Thoracic aorta (tissue), 2 donors: ENCODE measurements around the gene OR6C70. TPM values are rescaled to one million over a fixed set of nuclear protein-coding genes. Genes with fewer than 3 reads are reported as not detected.
"Not testable (repeated sequence)": the region's sequence is repeated elsewhere in the genome, so short reads cannot be mapped to it uniquely, and the experiment has no call there.

Source experiments
- ATAC-seq: fragments of 150-250 bp; one replicate; pipeline ENCODE4 v1.8.0; 2017; ENCODE audit warnings: low read depth; ENCODE audit not compliant: insufficient number of reproducible peaks, low FRiP score
- DNase-seq: peaks from one replicate; pipeline ENCODE4 v3.0.0-alpha.2; 2020; ENCODE audit warnings: low spot score
- H3K27ac ChIP-seq, 2 donors: fragments of 200-600 bp; sonication (generic); 1 replicate in 1 of 2; 2 replicates in 1 of 2; pipeline ENCODE4 v1.5.1; 2016; ENCODE audit warnings: mild to moderate bottlenecking in 2 of 2, moderate library complexity in 2 of 2
- H3K27me3 ChIP-seq: fragments of 200-600 bp; sonication (generic); replicated peaks from 2 replicates; pipeline ENCODE4 v1.6.0; 2016; ENCODE audit warnings: mild to moderate bottlenecking; ENCODE audit not compliant: insufficient read depth
- H3K36me3 ChIP-seq: fragments of 200-600 bp; sonication (generic); one replicate; pipeline ENCODE4 v1.5.1; 2016
- H3K4me1 ChIP-seq, 2 donors: fragments of 200-600 bp; sonication (generic); 1 replicate in 1 of 2; 2 replicates in 1 of 2; pipeline versions ENCODE4 v1.5.1 to v1.6.0; 2016; ENCODE audit warnings: low read depth in 2 of 2, mild to moderate bottlenecking in 1 of 2; ENCODE audit not compliant: control insufficient read depth in 1 of 2
- H3K4me3 ChIP-seq: fragments of 200-600 bp; sonication (generic); 2 replicates; pipeline ENCODE4 v1.5.1; 2016; ENCODE audit warnings: mild to moderate bottlenecking
- H3K9me3 ChIP-seq: fragments of 200-600 bp; sonication (generic); 2 replicates; pipeline ENCODE4 v1.5.1; 2016
- CTCF ChIP-seq: fragments of 200-600 bp; sonication (generic); IDR thresholded peaks from one replicate; pipeline ENCODE4 v1.5.1; 2019; ENCODE audit warnings: antibody characterized with exemption
- total RNA-seq, 2 donors: library from RNA; depleted of rRNA; stranded (reverse); fragments of >200 nt; gene quantifications; one replicate each; pipeline versions ENCODE4 v1.1.0 to v1.2.3, GENCODE V29; 2016

OR6C70 gene
- total RNA-seq, 2 donors from 2014 or later = not detected

GRCh38 chr12:55443776-55444175 is 26.2 kb downstream of the OR6C70 start, which contains the start of gene OR6C2:
OR6C2 (plus strand) TSS chr12:55444076; CDS start chr12:55452214, 8,138 bp downstream.
- H3K27me3 ChIP-seq = no peaks in the 10 kb centered on the region
- H3K4me3 ChIP-seq = no peak within 1 kb of the TSS
- H3K27ac ChIP-seq = no peak within 1 kb of the TSS
- H3K4me1 ChIP-seq = no peaks in the 10 kb centered on the region
- H3K36me3 ChIP-seq = no peaks in the 10 kb centered on the region
- H3K9me3 ChIP-seq = peaks cover 3% of the 10 kb centered on the region
- no peak for TF ChIP-seq CTCF
- no peak for ATAC-seq
- DNase-seq = no peak

GRCh38 chr12:55441233-55441632 is 28.7 kb downstream of the OR6C70 start:
- H3K27ac ChIP-seq, DNase-seq, H3K36me3 ChIP-seq, H3K27me3 ChIP-seq, ATAC-seq, H3K4me1 ChIP-seq, H3K9me3 ChIP-seq, H3K4me3 ChIP-seq: not testable (repeated sequence)

GRCh38 chr12:55428331-55429243 is 41.4 kb downstream of the OR6C70 start:
- no peak overlapping the region for H3K27ac ChIP-seq
- no peak overlapping the region for H3K4me3 ChIP-seq
- DNase-seq (no peak), ATAC-seq (no peak)
- no peak for TF ChIP-seq CTCF
- no peaks in the 10 kb centered on the region for H3K9me3 ChIP-seq
- no peaks in the 10 kb centered on the region for H3K36me3 ChIP-seq
- H3K4me1 ChIP-seq = no peaks in the 10 kb centered on the region
- H3K27me3 ChIP-seq = no peaks in the 10 kb centered on the region

GRCh38 chr12:55425954-55426353 is 44.0 kb downstream of the OR6C70 start, which contains the start of gene OR6C76:
OR6C76 (plus strand) TSS chr12:55426254; CDS start chr12:55426254, 0 bp downstream.
- Histone ChIP-seq H3K9me3 (no peaks in the 10 kb centered on the region), H3K27me3 (no peaks in the 10 kb centered on the region), H3K36me3 (no peaks in the 10 kb centered on the region), H3K4me1 (no peaks in the 10 kb centered on the region), H3K27ac (no peak within 1 kb of the TSS), H3K4me3 (no peak within 1 kb of the TSS)
- DNase-seq (no peak), ATAC-seq (no peak)
- TF ChIP-seq CTCF = no peak

- DNase-seq = no peak
- TF ChIP-seq CTCF = no peak
- no peak overlapping the region for H3K27ac ChIP-seq
- H3K4me3 ChIP-seq = no peak overlapping the region
- no peak for ATAC-seq
- H3K4me1 ChIP-seq = no peaks in the 10 kb centered on the region
- H3K36me3 ChIP-seq = no peaks in the 10 kb centered on the region
- no peaks in the 10 kb centered on the region for H3K9me3 ChIP-seq
- no peaks in the 10 kb centered on the region for H3K27me3 ChIP-seq
These were observed 49.5 kb downstream of the OR6C70 start for GRCh38 chr12:55420307-55420962.

Other genes with a start within 250 kb of the OR6C70 start
- gene OR10A7, start 249.1 kb downstream of the OR6C70 start, total RNA-seq = not detected
- not detected for gene OR6C74, start 225.5 kb downstream of the OR6C70 start, total RNA-seq
- gene OR6C6, start 173.6 kb downstream of the OR6C70 start, total RNA-seq = not detected
- not detected for gene OR6C1, start 155.8 kb downstream of the OR6C70 start, total RNA-seq
- not detected for gene OR6C3, start 139.4 kb downstream of the OR6C70 start, total RNA-seq
- not detected for gene OR6C75, start 107.2 kb downstream of the OR6C70 start, total RNA-seq
- gene OR6C65, start 69.6 kb downstream of the OR6C70 start, total RNA-seq = not detected
- not detected for gene OR6C76, start 43.9 kb downstream of the OR6C70 start, total RNA-seq
- gene OR6C2, start 26.1 kb downstream of the OR6C70 start, total RNA-seq = not detected
- gene OR6C68, start 22.2 kb upstream of the OR6C70 start, total RNA-seq = not detected
- gene OR6C4, start 79.5 kb upstream of the OR6C70 start, total RNA-seq = not detected
- gene OR2AP1, start 102.3 kb upstream of the OR6C70 start, total RNA-seq = not detected
- gene OR10P1, start 166.8 kb upstream of the OR6C70 start, total RNA-seq = not detected
- 100 to 1,000 TPM; 285 to 317 TPM for gene ITGA7, start 237.8 kb upstream of the OR6C70 start, total RNA-seq
- gene BLOC1S1, start 245.9 kb upstream of the OR6C70 start, total RNA-seq = 100 to 1,000 TPM; 113 to 117 TPM